ENCODE results near the gene RHOBTB3.

RHOBTB3 gene

GRCh38 chr5:95770830-95771708, 39.9 kb downstream of the RHOBTB3 start:
- no peak for FAIRE-seq

- FAIRE-seq = no peak
These were observed 40.8 kb downstream of the RHOBTB3 start for GRCh38 chr5:95771892-95772291.

- FAIRE-seq = no peak
These were observed 42.4 kb downstream of the RHOBTB3 start for GRCh38 chr5:95773335-95774059.

GRCh38 chr5:95777441-95777840, 46.3 kb downstream of the RHOBTB3 start:
- no peak for FAIRE-seq

GRCh38 chr5:95778713-95779436, 47.7 kb downstream of the RHOBTB3 start:
- no peak for FAIRE-seq

- no peak for FAIRE-seq
These were observed 48.5 kb downstream of the RHOBTB3 start for GRCh38 chr5:95779611-95780010.

DNA sequence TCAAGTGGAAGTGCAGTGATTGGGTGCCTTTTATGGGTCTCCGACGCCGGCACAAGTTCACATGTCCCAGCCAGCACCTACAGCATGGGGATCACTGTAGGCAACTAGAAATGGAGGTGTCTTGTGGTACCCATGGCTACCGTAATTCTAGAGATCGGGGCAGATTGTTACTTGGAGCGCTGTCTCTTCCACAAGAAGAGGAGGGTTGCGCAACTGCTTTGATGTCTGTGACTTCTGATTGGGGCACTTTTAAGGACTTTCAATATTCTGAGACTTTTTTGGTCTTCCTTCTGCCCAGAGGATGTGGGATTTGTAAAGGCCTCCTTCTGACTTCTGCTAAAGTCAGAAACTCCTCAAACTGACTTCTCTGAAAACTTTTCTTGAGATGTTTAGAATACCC, 49.5 kb downstream of the RHOBTB3 start:
- no peak for FAIRE-seq

GRCh38 chr5:95781101-95781583, 50.0 kb downstream of the RHOBTB3 start:
- FAIRE-seq = no peak

DNA sequence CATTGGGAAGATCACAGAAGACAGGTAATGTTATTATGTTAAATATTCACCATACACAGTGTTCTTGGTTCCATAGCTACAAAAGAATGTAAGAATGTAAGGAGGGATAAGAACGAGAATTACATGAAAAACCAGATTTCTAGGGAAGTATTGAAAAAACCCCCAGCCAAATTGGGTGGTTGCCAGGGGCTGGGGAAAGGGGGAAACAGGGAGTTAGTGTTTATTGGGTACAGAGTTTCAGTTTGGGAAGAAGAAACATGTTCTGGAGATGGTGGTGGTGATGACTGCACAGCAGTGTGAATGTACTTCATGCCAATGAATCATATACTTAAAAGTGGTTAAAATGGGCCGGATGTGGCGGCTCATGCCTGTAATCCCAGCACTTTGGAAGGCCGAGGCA, 51.0 kb downstream of the RHOBTB3 start:
- no peak for FAIRE-seq

DNA sequence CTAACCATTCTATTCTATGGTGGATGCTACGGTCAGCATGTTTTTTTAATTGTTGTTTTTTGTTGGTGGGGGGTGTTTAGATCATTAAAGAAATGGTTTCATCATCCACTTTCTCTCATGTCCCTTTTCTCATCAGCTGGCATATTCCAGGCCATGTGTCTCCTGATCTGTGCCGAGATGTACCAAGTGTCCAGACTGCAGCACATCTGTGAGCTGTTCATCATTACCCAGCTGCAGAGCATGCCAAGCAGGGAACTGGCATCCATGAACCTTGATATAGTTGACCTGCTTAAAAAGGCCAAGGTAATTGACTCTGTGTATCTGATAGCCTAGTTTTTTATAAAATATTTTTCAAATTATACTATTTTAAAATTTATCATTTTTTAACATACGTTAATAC, 52.5 kb downstream of the RHOBTB3 start:
- FAIRE-seq = no peak

DNA sequence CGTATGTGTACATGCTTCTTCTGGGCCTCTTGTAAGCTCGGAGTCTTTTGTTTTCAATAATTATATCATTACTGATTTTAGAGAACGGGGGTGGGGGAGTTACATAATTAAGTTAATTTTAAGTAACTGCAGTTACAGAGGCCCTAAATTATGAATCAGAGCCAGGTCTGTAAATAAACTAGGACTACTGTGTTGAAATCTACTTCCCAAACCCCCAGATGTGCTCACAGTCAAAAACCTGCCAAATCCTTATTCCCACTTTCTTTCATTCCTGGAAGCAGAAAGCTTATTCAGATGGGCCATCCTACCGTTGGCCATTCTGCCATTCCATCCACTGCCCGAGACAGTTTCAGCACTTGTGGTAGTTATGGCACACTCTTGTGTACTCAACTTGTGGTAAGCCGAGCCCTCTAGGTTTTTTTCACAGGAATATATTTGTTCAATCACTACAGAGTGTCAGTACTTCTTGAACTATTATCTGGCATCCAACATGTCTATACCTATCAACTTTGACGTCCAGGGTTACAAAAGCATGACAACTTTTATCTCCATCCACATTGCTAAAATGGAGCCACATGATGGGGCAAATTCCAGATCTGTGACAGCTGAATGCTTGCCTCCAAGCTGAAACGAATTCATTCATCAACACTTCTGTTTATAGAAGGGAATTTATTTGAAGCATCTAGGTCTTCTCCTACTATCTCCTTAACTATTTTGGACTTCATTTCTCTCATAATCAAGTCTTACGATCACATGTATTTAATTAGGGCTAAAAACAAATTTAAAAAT, 53.6 kb downstream of the RHOBTB3 start:
- no peak for FAIRE-seq

DNA sequence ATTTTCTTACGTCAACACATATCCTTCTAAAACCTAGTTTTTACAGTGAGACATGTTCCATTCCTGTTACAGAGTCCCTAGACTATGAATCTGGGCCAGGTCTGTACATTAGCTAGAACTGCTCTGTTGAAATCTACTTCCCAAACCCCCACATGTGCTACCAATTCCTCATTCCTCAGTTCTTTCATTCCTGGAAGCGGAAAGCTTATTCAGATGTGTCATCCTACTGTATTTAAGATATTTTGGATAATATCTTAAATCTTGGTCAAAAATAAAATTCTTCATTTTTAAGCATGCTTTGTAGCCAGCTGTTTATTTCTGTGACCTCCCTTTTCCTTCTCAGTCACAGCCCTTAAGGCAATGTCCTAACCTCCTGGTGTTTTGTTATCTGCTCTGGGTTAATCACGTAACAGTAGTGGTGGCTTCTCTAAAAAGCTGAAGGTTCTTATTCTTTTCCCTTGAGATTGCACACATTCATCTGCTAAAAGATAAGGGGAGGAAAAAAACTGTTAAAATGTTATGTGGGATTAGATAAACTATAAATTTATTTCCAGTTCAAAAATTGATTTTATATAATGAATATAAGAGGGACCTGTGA, 55.8 kb downstream of the RHOBTB3 start:
- FAIRE-seq = no peak

DNA sequence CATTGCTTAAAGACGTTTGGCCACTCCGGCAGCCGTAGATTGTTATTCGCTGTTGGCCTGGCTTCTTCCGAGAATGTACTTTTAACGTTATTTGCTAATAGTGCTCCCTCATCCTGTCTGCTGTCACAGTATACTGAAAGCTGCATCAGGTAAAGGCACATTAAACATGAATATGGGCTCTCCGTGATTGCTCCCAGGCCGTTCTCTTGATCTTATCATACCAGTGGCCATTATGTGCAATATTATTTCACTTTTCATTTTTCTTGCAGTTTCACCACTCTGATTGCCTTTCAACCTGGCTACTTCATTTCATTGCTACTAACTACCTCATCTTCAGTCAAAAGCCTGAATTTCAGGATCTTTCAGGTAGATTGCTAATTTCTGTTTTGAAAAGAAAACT, 57.4 kb downstream of the RHOBTB3 start:
- no peak for FAIRE-seq

GRCh38 chr5:95791751-95792150, 60.6 kb downstream of the RHOBTB3 start:
- no peak for FAIRE-seq

DNA sequence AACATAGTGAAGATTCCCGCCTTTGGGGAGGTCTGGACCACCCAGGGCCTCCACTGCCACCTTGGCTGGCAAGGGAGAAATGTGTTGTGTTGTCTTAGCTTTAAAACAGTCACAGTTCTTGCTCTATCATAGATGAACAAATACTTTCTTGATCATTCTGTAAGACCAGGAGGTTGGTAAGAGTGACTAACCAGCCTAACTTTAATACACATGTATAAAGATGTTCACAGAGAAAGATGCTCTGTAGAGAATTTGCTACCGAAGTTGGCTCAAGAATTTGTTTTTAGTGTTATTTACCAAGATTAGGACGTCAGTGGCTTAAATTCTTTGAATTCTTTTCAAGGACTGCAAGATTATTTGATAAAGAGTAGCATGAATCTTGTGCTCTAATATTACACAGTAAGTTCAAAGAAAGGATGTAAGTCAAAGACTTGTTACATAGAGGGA, 63.0 kb downstream of the RHOBTB3 start:
- FAIRE-seq = no peak

GRCh38 chr5:95797301-95797700, 66.2 kb downstream of the RHOBTB3 start:
- FAIRE-seq = no peak

DNA sequence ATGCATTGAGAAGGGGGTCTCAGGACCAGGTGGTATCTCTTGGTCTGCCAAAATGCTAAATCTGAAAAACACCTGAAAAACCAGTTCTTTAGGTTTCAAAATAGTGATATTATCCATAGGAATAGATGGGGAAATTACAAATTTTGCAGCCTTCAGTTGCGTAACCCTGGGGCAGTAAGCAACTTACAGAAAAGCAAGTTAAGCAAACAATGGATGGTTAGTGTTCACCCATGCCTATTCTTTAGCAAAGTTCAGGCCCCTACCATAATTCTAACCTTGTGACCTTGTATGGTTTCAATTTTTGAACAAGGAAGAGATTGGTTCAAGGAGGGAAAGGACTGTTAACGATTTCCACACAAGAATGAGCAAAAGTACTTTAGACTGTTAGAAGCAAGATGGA, 66.9 kb downstream of the RHOBTB3 start:
- no peak for FAIRE-seq

DNA sequence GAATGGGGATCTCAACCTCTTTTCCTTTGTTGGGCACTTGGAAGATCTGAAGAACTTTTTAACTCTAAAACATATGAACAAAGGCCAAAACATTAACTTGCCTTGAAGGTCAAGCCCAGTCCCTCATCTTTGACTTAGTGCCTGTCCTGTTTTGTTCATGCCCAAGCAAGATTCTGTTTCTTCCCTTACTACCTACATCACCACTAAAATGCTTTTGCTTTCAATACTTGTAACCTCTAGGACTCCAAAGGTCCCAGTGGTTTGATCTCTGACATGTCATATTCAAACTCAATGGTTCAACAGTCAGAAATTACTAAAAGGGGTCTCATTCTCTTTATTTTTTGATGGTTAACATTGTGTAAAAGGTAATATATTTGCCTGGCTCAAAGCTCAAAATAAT, 67.4 kb downstream of the RHOBTB3 start:
- FAIRE-seq = no peak

DNA sequence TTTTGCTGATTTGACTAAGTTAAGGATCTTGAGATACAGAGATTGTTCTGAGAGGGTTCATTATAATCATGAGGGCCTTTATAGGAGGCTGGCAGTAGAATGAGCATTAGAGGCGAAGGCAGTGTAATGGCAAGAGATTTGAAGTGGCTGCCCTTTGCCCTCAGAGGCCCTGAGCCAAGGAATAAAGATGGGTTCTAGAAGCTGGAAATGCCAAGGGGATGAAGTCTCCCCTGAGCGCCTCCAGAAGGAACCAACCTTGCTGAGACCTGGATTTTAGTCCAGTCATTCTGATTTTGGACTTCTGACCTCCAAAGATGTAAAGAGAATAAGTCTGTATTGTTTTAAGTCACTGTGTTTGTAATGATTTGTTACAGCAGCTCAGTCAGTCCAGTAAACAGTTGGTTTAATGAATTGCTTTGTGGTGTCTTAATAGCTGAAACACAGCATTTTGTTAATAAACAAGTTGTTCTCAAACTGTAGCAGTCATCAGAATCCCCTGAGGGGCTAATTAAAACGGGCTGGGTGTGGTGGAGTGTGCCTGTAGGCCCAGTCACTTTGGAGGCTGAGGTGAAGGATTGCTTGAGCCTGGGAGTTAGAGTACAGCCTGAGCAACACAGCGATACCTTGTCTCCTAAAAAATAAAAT, 68.2 kb downstream of the RHOBTB3 start:
- no peak for FAIRE-seq

DNA sequence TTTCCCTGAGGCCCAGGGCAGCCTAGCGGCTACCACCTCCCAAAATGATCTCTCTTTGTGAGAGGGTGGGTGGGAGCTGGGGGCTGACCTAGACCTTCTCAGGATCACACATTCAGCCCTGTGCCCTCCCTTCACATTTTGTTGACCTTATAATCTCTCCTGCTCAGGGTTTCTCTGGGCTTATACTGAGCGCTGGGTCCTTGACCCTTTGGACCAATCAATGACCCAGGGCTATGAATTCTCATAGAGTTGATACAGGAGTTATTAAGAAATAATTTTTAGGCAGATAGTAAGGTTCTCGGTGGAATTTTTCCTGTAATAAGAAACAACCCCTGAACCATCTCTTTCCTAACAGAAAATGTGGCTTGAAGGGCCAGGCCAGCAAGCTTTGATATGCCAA, 69.4 kb downstream of the RHOBTB3 start:
- no peak for FAIRE-seq

GRCh38 chr5:95801532-95801931, 70.4 kb downstream of the RHOBTB3 start:
- FAIRE-seq = no peak

GRCh38 chr5:95801961-95802360, 70.8 kb downstream of the RHOBTB3 start:
- no peak for FAIRE-seq

Measured in A204.1 (cell line).